ENCODE measurements around the gene CAPN7.

The CAPN7 gene

GRCh38 chr3:15290736-15291135 lies 84.7 kb downstream of the CAPN7 start:
- no peak for DNase-seq (ENCODE audit: low spot score)
- POLR2A ChIA-PET (ENCODE audit: low non-redundant PET) = no interaction called here
- no peak overlapping the region for H3K27ac ChIP-seq
- TF ChIP-seq CTCF (conservative IDR thresholded peaks at IDR 0.05; ENCODE audit: low read depth) = no peak
- CTCF ChIA-PET = interaction anchor here (0.5 kb wide), 1 partner anchor 433 kb away, joined by 4 read pairs; no protein-coding TSS in a partner anchor

- CTCF ChIA-PET = no interaction called here
- H3K27ac ChIP-seq = no peak overlapping the region
- no peak for TF ChIP-seq CTCF (conservative IDR thresholded peaks at IDR 0.05; ENCODE audit: low read depth)
- DNase-seq (ENCODE audit: low spot score) = no peak
- POLR2A ChIA-PET (ENCODE audit: low non-redundant PET) = no interaction called here
Observed at GRCh38 chr3:15291589-15292541, 85.8 kb downstream of the CAPN7 start.

- CTCF ChIA-PET = no interaction called here
- H3K27ac ChIP-seq = no peak overlapping the region
- no peak for TF ChIP-seq CTCF (conservative IDR thresholded peaks at IDR 0.05; ENCODE audit: low read depth)
- POLR2A ChIA-PET (ENCODE audit: low non-redundant PET) = no interaction called here
- no peak for DNase-seq (ENCODE audit: low spot score)
Observed at GRCh38 chr3:15292765-15293522, 86.9 kb downstream of the CAPN7 start.

- TF ChIP-seq CTCF (conservative IDR thresholded peaks at IDR 0.05; ENCODE audit: low read depth) = no peak
- POLR2A ChIA-PET (ENCODE audit: low non-redundant PET) = no interaction called here
- H3K27ac ChIP-seq = no peak overlapping the region
- DNase-seq (ENCODE audit: low spot score) = no peak
- CTCF ChIA-PET = interaction anchor here (1.0 kb wide), 1 partner anchor 27 kb away, joined by 3 read pairs; no protein-coding TSS in a partner anchor
Observed at GRCh38 chr3:15294929-15295328, 88.9 kb downstream of the CAPN7 start.

GRCh38 chr3:15295506-15295905 lies 89.5 kb downstream of the CAPN7 start:
- CTCF ChIA-PET = no interaction called here
- POLR2A ChIA-PET (ENCODE audit: low non-redundant PET) = no interaction called here
- no peak for DNase-seq (ENCODE audit: low spot score)
- TF ChIP-seq CTCF (conservative IDR thresholded peaks at IDR 0.05; ENCODE audit: low read depth) = no peak
- H3K27ac ChIP-seq = no peak overlapping the region

GRCh38 chr3:15297608-15298350 lies 91.7 kb downstream of the CAPN7 start:
- TF ChIP-seq CTCF (conservative IDR thresholded peaks at IDR 0.05; ENCODE audit: low read depth) = no peak
- CTCF ChIA-PET = no interaction called here
- POLR2A ChIA-PET (ENCODE audit: low non-redundant PET) = no interaction called here
- no peak for DNase-seq (ENCODE audit: low spot score)
- no peak overlapping the region for H3K27ac ChIP-seq

All from RWPE1 (cell line).